ENCODE data around the gene HES2. TPM values are rescaled to one million over a fixed set of nuclear protein-coding genes. Genes with fewer than 3 reads are reported as not detected.
"Not testable (repeated sequence)": the region's sequence is repeated elsewhere in the genome, so short reads cannot be mapped to it uniquely, and the experiment has no call there.

The HES2 gene
- total RNA-seq, 2 experiments from 2014 or later = 0.05 TPM; not detected in 1

- Mint-ChIP-seq H3K27ac (no peak overlapping the region), H3K27me3 (peaks cover 32% of the 10 kb centered on the region)
Observed at GRCh38 chr1:6454856-6455751, 35.4 kb upstream of the HES2 start.

GRCh38 chr1:6453895-6454855 is 34.5 kb upstream of the HES2 start:
- intact Hi-C loops (cut with DNase I, micrococcal nuclease); POLR2A ChIA-PET; DNase-seq; H3K4me3 Mint-ChIP-seq; H3K27ac Mint-ChIP-seq; ATAC-seq; H3K36me3 Mint-ChIP-seq (ENCODE audit: low read depth); H3K9me3 Mint-ChIP-seq (ENCODE audit: low read depth): not testable (repeated sequence)
- CTCF ChIA-PET = interaction anchor here (0.6 to 1.8 kb wide), 4 partner anchors 14 to 208 kb away, joined by 3 to 6 read pairs (median 4); no protein-coding TSS in a partner anchor
- Mint-ChIP-seq H3K4me1 (peaks cover 14% of the 10 kb centered on the region), H3K27me3 (peaks cover 40% of the 10 kb centered on the region)

More at GRCh38 chr1:6454856-6455751, 35.4 kb upstream of the HES2 start:
- Mint-ChIP-seq H3K4me3 (no peak overlapping the region), H3K36me3 (ENCODE audit: low read depth) (no peaks in the 10 kb centered on the region), H3K9me3 (ENCODE audit: low read depth) (no peaks in the 10 kb centered on the region), H3K4me1 (peaks cover 16% of the 10 kb centered on the region)
- ChIA-PET POLR2A (interaction anchor here (0.7 kb wide), 1 partner anchor 22 kb away, joined by 6 read pairs; no protein-coding TSS in a partner anchor), CTCF (interaction anchor here (0.6 to 1.8 kb wide), 6 partner anchors 15 to 209 kb away, joined by 3 to 6 read pairs (median 3); partner anchors contain the start of gene HES2)
- intact Hi-C loops (cut with DNase I, micrococcal nuclease) = no loop called here
- ATAC-seq (peak; percentile 35), DNase-seq (peak; percentile 54)

GRCh38 chr1:6450943-6451373 is 31.2 kb upstream of the HES2 start:
- CTCF ChIA-PET = interaction anchor here (0.8 to 3.9 kb wide), 2 partner anchors 12 to 39 kb away, joined by 3 to 17 read pairs; no protein-coding TSS in a partner anchor
- no peak overlapping the region for H3K27ac Mint-ChIP-seq
- peaks cover 19% of the 10 kb centered on the region for H3K4me1 Mint-ChIP-seq
- H3K4me3 Mint-ChIP-seq = no peak overlapping the region
- ATAC-seq (no peak), DNase-seq (no peak)
- H3K9me3 Mint-ChIP-seq (ENCODE audit: low read depth) = no peaks in the 10 kb centered on the region
- POLR2A ChIA-PET = no interaction called here
- intact Hi-C loops (cut with DNase I, micrococcal nuclease) = no loop called here
- H3K27me3 Mint-ChIP-seq = peaks cover 40% of the 10 kb centered on the region
- no peaks in the 10 kb centered on the region for H3K36me3 Mint-ChIP-seq (ENCODE audit: low read depth)

- H3K4me3 Mint-ChIP-seq; intact Hi-C loops (cut with DNase I, micrococcal nuclease); POLR2A ChIA-PET; H3K9me3 Mint-ChIP-seq (ENCODE audit: low read depth); H3K36me3 Mint-ChIP-seq (ENCODE audit: low read depth); H3K27ac Mint-ChIP-seq; DNase-seq; ATAC-seq: not testable (repeated sequence)
- Mint-ChIP-seq H3K4me1 (peaks cover 20% of the 10 kb centered on the region), H3K27me3 (peaks cover 42% of the 10 kb centered on the region)
- CTCF ChIA-PET = interaction anchor here (0.8 to 3.9 kb wide), 2 partner anchors 12 to 40 kb away, joined by 3 to 17 read pairs; no protein-coding TSS in a partner anchor
Observed at GRCh38 chr1:6450486-6450885, 30.8 kb upstream of the HES2 start.

GRCh38 chr1:6450005-6450450 is 30.3 kb upstream of the HES2 start:
- Mint-ChIP-seq H3K4me3 (no peak overlapping the region), H3K9me3 (ENCODE audit: low read depth) (no peaks in the 10 kb centered on the region), H3K36me3 (ENCODE audit: low read depth) (no peaks in the 10 kb centered on the region), H3K27me3 (peaks cover 44% of the 10 kb centered on the region), H3K27ac (no peak overlapping the region), H3K4me1 (peaks cover 21% of the 10 kb centered on the region)
- ATAC-seq = no peak
- no peak for DNase-seq
- POLR2A ChIA-PET = no interaction called here
- intact Hi-C loops (cut with DNase I, micrococcal nuclease) = no loop called here
- CTCF ChIA-PET = interaction anchor here (0.8 to 3.9 kb wide), 4 partner anchors 11 to 88 kb away, joined by 3 to 17 read pairs (median 3); no protein-coding TSS in a partner anchor

GRCh38 chr1:6448749-6449631 is 29.3 kb upstream of the HES2 start:
- Mint-ChIP-seq H3K9me3 (ENCODE audit: low read depth) (no peaks in the 10 kb centered on the region), H3K27me3 (peaks cover 44% of the 10 kb centered on the region), H3K4me1 (peaks cover 24% of the 10 kb centered on the region), H3K36me3 (ENCODE audit: low read depth) (no peaks in the 10 kb centered on the region), H3K4me3 (no peak overlapping the region), H3K27ac (no peak overlapping the region)
- intact Hi-C loops (cut with DNase I, micrococcal nuclease) = no loop called here
- ChIA-PET CTCF (interaction anchor here (0.8 to 3.9 kb wide), 6 partner anchors 10 to 87 kb away, joined by 3 to 17 read pairs (median 3); partner anchors contain the start of gene HES2), POLR2A (no interaction called here)
- ATAC-seq = peak; percentile 23
- DNase-seq = peak; percentile 49

- Mint-ChIP-seq H3K9me3 (ENCODE audit: low read depth) (no peaks in the 10 kb centered on the region), H3K27ac (no peak overlapping the region), H3K27me3 (peaks cover 35% of the 10 kb centered on the region), H3K4me3 (no peak overlapping the region), H3K36me3 (ENCODE audit: low read depth) (no peaks in the 10 kb centered on the region), H3K4me1 (peaks cover 17% of the 10 kb centered on the region)
- CTCF ChIA-PET = interaction anchor here (1.0 to 1.5 kb wide), 2 partner anchors 14 to 28 kb away, joined by 3 read pairs; partner anchors contain the start of gene HES2
- POLR2A ChIA-PET = no interaction called here
- DNase-seq = peak; percentile 39
- intact Hi-C loops (cut with DNase I, micrococcal nuclease) = no loop called here
- no peak for ATAC-seq
Observed at GRCh38 chr1:6447818-6448748, 28.4 kb upstream of the HES2 start.

GRCh38 chr1:6447016-6447817 is 27.5 kb upstream of the HES2 start:
- Mint-ChIP-seq H3K27me3 (peaks cover 33% of the 10 kb centered on the region), H3K4me1 (peaks cover 17% of the 10 kb centered on the region), H3K4me3 (no peak overlapping the region), H3K27ac (no peak overlapping the region), H3K36me3 (ENCODE audit: low read depth) (no peaks in the 10 kb centered on the region), H3K9me3 (ENCODE audit: low read depth) (no peaks in the 10 kb centered on the region)
- ChIA-PET CTCF (no interaction called here), POLR2A (no interaction called here)
- DNase-seq (no peak), ATAC-seq (no peak)
- intact Hi-C loops (cut with DNase I, micrococcal nuclease) = no loop called here

- Mint-ChIP-seq H3K27me3 (peaks cover 33% of the 10 kb centered on the region), H3K4me3 (no peak overlapping the region), H3K9me3 (ENCODE audit: low read depth) (no peaks in the 10 kb centered on the region), H3K4me1 (peaks cover 17% of the 10 kb centered on the region), H3K36me3 (ENCODE audit: low read depth) (no peaks in the 10 kb centered on the region), H3K27ac (no peak overlapping the region)
- POLR2A ChIA-PET = no interaction called here
- ATAC-seq (no peak), DNase-seq (no peak)
- intact Hi-C loops (cut with DNase I, micrococcal nuclease) = no loop called here
- CTCF ChIA-PET = no interaction called here
Observed at GRCh38 chr1:6446665-6447015, 26.9 kb upstream of the HES2 start.
